GM19035 (cell line): ENCODE measurements around the gene UBE2QL1.

Experiments used
- ATAC-seq: cut with Tn5 transposase; IDR thresholded peaks from one replicate; pipeline ENCODE4 v1.9.1; 2021; ENCODE audit not compliant: unreplicated experiment

Gene UBE2QL1

DNA sequence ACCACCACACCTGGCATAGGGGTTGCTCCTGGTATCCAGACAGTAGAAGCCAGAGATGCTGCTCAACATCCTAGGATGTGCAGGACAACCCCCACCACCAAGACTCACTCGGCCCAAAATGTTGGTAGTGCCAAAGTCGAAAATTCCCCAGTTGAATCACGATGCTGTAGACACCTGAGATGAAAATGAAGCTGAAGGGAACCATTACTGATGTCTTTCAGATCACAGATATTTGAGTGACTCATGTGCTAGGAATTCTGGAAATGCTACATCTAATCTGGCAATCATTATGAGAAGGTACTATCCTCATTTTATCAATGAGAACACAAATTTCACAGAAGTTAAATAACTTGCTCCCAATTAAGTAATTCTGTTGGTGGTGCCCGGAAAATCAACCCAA is 21.0 kb upstream of the UBE2QL1 start:
- no peak for ATAC-seq

DNA sequence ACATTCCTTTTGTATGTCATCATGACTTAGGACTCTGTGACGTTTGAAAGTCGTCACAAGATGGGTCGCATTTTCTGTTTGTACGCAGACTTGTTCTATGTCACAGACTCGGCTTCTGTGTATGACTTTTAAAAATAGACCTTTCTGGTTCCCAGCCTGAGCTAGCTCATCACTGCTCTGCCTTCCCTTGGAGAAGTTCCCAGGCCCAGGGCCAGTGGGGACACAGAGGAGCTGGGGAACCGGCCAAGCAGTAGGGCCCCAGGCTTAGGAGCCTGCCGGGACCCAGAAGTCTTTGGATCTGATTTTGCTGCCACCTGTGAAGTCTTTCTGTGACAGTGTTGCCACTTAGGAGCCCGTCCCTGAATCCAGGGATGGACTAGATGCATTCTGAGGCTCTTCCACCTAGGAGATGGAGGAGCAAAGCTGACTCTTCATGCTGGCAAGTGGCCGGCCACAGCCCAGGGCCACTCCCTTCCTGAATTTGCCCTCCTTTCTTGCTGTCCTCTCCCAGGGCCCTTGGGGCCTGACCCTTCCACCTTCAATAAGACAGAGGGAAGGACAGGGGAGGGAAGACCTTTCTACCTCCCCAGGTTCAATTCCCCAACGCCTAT is 18.1 kb upstream of the UBE2QL1 start:
- ATAC-seq = no peak

DNA sequence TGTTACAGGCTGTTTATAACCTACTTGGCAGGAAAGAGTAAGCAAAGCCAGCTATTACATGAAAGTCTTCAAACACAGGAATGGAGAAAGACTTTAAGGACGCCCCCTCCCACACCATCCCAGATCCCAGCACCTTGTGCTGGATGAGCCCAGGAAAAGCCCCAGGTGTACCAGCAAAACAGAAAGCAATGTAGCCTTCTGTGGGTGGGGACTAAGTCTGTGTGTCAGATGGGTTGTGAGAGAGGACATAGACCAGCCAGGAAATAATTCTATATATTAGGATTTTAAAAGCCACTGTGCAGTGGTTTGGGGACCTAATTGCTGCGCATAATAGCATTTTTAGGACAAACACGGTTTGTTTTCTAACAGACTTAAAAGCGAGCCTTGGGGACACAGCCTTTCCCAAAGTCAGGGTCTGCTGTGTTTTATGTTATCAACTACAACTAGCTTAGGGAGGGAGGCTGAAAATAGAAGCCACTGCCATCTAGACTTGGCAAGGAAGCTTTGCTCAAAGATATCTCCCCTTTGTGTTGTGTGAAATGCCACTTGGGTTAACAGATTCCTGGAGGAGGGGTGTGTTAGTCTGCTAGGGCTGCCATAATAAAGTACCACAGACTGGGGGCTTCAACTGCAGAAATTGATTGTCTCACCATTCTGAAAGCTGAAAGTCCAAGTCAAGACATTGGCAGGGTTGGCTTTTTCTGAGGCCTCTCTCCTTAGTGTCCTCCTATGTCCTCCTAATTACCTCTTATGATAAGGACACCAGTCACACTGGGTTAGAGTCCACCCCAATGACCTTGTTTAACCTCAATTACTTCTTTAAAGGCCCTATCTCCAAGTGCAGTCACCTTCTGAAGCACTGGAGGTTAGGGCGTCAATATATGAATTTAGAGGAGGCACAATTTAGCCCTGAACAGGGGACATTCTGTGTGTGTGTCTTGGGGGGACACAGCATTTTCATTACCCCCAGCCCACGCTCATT is 17.2 kb upstream of the UBE2QL1 start:
- no peak for ATAC-seq

DNA sequence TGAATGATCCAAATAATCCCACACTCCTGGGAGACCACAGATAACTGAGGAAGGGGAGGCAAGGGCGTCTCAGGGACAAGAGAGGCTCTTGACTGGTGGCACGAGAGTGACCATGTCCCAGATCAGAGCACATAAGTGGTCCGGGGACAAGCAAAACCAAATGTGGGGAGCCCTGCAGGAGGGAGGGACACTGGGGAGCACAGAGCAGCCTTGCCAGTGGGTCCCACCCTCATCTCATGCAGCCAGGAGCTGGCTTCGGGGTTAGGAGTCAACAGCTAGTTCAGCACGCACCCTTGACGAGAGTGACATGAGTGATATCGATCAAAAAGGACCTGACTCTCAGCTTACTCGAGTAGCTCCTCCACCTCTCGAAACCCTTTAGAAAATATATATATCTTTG is 16.5 kb upstream of the UBE2QL1 start:
- no peak for ATAC-seq

DNA sequence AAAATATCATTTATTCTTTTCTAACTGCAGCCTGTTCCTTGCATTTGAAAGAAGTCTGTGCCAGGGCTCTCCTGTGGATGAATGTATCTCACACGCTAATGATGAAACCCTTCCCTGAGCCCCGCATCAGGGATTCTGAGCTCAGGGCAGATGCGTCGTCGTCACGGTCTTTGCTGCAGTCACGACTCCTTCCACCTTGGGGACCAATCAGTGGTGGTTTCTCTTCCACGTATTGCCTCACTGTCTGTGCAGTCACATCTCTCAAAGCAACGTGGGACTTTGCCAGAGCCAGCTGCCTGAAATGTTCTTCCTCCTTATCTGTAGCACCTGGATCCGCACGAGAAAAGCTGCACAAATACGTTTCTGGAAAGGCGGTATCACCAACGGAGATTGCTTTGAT is 13.9 kb upstream of the UBE2QL1 start:
- no peak for ATAC-seq

DNA sequence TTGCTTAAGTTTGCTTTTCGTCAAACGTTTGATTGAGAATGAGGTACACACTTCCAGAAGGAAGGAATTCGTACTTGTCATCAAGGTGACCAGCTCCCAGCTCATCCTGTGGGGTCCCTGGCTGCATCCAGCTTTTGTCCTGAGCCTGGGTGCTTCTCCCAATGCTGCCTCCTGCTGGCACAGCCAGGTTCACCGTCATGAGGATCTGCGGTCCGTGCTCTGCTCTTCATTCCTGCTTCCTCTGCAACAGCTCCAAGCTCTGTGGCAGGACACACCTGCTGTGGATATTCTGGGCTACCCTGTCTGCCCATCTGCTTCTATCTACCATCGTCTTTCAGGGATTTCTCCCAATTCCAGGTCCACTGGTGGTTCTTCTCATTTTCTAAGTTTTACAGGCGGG is 13.3 kb upstream of the UBE2QL1 start:
- no peak for ATAC-seq

DNA sequence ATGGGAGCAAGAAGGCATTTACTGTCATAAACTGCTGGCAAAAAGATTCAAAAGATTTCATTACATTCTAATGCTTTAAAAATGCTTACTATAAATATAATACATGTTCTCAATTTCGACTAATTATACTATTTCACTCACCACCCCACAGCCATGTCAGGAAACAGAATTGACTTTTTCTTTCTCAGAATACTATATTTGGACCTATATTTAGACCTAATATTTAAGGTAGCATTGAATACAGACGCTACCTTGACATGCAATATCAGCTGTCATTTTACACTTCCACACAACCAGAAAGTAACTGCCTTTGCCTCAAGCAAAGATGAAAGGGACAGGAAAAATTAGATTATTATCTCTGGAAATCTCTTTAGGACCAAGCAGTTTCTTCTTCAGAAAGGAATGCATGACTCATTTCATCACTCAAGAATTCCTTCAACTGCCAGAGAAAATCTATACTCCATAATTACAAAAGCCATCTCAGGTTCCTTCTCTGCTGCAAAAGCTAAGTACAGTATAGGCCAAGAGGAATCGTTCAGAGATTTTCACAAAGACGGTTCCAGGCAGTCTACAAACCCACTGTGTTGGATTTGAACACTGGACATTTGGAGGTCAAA is 11.8 kb upstream of the UBE2QL1 start:
- no peak for ATAC-seq

DNA sequence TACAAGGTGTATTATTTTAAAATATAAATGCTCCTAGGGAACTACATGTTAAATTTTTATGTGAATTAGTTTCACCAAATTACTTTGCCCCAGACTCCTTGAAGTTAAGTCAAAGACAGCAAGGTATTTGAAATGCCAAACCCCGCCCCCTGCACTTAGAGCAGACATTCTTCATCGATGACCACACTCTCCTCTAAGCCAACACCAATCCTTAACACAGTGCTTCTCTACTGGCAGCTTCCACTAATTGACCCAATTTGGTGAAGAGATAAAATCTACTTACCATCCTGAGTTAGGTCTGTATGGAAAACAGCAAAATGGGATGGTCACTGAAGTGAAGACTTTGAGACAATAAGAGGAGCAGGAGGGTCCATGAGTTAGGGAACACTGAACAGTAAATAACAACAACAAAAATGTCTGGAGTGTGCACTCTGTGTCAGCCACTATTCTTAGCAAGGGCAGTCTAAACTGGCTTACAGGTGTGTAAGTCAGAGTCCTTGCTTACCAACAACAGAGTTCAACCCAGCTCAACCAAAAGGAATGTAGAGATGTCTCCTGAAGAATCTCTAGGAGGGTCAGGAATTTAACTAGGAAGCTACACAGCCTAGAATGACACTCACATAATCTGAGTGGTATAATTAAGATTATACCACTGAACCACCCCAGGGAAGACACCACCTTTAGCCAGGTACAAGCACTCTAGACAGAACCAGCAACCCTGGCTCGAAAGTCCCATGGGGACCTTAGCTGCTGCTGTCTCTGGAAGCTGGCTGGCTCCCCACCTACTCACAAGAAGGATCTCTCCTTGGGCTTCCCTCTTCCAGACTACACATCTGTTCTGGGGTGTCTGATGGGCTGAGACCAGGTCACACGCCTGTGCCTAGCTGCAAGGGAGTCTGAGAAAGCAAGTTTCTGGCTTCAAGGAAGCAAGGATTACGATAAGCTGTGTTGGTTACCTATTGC is 8.8 kb upstream of the UBE2QL1 start:
- no peak for ATAC-seq

DNA sequence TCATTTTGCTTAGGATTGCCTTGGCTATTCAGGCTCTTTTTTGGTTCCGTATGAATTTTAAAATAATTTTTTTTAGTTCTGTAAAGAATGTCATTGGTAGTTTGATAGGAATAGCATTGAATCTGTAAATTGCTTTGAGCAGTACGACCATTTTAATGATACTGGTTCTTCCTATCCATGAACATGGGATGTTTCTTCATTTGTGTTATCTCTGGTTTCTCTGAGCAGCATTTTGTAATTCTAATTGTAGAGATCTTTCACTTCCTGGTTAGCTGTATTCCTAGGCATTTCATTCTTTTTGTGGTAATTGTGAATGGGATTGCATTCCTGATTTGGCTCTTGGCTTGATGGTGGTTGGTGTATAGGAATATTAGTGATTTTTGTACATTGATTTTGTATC is 6.3 kb upstream of the UBE2QL1 start:
- no peak for ATAC-seq

DNA sequence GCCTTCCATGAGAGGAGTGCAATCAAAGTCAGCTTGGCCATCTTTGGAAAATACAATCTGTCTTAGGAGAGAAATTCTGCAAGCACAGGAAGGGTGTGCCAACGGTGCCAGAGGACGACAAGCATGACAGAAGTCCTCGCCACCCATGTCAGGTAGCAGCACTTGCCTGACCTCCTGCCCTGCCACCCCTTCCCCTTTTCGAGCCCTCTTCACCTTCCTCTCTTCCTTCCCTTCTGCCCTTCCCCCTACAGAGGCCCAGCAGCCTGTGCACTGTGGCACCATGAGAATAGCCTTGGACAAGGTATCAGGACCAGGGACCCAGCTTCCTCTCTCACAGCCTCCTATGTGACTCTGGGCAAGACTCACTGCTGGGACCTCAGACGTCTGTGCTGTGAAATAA is 5.3 kb upstream of the UBE2QL1 start:
- ATAC-seq = no peak

DNA sequence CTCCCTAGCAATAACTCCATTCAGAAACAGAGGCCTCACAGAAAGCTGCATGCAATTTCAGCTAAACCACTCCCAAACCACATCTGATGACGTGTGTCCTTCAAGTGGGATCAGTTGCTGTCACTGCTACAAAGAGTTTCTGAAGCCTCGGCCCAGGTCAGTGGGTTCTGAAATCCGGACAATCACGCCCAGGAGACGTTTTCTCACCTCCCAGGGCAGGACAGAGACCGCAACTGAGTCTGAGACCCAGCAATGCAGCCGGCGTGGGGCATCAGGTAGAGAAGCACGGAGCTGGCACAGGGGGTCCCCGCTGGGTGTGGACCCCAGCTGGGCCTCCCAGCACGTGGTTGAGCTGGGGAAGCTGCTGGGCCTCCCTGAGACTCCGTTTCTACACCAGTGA is 2.6 kb upstream of the UBE2QL1 start:
- ATAC-seq = no peak

DNA sequence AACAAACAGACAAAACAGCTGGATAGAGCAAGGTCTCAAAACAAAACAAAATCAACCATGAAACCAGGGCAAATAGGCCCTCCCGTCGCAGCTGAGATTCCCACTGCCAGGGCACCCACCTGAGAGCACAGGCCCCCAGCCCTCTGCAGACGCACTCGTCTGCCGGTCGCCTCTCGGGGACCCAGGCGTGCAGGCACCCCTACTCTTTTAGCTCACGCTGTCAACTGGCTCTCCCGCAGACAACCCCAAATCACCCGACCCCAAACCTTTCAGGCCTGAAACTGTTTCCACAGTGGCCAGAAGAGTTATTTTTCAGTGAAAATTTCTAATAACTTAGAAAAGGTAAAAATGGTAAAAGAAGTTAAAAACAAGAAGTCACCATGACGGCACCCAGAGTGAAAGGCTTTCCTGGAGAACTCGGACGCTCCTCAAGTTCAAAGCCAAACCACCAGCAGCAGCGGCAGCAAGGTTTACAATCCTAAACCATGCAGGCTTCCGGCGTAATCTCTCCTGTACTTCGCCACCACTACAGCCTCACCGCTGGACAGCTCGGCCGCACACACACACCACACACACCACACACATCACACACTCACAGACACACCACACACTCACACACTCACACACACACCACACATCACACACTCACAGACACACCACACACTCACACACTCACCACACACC is 1.9 kb upstream of the UBE2QL1 start:
- ATAC-seq = no peak

DNA sequence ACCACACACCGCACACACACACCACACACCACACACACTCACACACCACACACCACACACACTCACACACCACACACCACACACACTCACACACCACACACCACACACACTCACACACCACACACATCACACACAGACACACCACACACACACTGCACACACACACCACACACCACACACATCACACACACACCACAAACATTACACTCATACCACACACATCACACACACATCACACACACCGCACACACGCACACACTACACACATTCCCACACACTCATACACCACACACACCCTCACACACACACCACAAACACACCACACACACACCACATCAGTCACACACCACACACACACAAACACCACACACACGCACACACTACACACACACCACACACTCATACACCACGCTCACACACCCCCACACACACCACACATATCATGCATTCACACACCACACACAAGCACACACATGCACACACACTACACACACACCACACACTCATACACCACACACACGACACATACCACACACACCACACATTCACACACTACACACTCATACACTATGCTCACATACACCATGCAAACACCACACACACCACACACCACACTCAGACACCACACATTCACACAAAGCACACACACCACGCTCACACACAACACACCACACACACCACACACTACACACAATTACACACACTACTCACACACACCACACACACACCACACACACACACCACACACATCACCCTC is 1.1 kb upstream of the UBE2QL1 start:
- no peak for ATAC-seq

DNA sequence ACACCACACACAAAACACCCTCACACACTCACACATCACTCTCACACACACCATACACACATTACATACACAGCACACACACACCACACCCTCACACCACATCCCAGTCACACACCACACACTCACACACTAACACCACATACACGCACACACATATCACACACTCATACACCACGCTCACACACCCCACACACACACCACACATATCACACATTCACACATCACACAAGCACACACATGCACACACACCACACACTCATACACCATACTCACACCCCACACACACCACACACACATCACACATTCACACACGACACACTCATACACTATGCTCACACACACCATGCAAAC is 543 bp upstream of the UBE2QL1 start:
- ATAC-seq = no peak

DNA sequence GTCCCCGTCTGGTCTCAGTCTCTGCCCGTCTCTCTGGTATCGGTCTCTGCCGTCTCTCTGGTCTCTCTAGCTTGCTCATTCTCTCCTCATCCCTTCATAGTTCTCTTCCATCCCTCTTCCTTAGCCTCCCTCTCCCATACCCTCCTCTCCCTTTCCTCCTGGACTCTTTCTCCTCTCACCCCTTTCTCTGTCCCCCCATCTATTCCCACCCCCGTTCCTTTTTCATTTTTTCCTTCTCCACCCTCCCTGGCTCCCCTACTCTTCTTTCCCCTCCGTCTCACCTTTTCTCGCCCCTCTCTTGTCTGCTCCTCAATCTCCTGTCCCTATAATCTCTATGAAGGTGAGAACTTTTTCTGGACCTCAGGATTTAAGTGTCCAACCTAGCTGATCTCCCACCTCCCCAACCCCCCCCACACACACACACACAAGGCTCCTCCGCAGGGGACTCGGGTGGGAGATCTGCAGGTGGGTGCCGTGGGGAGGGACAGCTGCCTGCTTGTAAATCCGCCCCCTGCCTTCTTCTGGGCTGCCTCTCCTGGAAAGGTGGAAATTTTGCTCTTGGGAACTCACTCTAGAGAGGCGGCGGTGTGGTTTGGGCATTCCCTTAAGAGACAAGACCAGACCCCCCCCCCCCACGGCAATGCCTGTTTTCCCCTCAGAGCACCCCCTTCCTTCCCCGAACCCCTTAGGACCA is 953 bp downstream of the UBE2QL1 start:
- no peak for ATAC-seq

DNA sequence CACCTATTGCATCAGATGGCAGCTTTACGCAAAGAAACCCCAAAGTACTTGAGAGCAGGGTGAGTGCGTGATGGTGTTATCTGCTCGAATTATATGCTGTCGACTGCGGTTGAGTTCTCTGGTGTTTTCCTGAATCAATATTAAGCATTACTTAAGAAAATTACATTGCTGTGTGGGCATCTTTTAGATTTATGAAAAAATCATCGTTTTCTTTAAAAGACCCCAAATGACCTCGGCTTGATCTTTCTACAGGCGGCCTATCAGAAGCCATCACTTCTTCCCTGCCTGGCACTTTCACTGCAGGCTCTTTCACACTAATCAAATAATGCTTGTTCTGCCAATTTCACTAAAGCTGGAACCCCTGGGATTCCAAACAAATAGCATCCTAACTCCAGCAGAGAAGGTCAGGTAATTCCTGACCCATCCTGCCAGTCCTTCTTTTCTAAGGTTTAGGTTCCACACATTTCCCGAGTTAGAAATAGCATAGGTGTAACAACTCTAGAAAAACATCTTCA is 1.7 kb downstream of the UBE2QL1 start:
- no peak for ATAC-seq

DNA sequence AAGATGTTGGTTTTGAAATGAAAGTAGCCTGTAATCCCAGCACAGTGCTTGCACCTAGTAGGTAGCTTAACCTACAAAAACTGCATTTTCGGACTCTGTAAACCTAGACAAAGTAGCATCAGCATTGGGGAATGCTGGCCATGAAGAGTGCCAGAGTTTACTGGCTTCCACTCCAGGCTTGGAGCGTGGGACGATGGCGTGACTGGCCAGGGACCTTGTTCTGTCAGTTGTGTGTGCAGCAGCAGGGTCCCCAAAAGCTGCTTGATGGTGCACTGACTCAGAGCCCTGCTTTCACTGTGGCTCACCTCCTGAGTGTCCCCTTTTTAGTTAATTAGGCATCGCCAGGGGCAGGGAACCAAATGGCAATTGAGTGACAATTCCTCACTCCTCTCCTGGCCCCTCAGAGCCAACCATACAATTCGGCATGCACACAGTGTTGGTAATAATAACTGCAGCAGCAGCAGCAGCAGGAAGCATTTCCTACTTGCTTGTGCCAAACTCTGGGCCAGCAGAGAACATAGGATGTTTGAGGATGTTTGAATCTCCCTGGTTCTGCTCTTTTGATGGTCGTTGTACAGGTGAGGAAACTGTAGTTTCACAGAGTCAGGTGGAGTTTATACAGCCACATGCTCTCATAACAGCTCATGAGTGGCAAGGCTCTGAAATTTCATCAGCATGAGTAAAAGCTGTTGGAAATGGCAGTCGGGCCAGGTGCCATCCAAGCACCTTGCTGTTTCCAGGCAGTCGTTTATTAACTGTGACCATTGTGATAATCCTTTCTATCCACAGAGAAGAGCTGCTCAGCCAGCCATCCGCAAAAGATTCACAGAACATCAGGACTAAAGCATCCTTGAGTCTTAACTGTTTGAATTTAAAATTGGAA is 4.2 kb downstream of the UBE2QL1 start:
- ATAC-seq = no peak
